Subcutaneous abdominal adipose tissue (tissue), 5 donors: ENCODE measurements around the gene SLC1A7.

ENCODE experiments used
- H3K27ac ChIP-seq: one replicate; pipeline ENCODE4 v1.7.0; 2013; ENCODE audit warnings: low read depth, mild to moderate bottlenecking, inconsistent platforms, low read length, moderate library complexity
- H3K27me3 ChIP-seq, 5 donors: one replicate each; pipeline ENCODE4 v1.7.0; 2013; ENCODE audit warnings: low read length in 5 of 5, inconsistent platforms in 1 of 5; ENCODE audit not compliant: control insufficient read depth in 5 of 5, insufficient read depth in 4 of 5
- H3K36me3 ChIP-seq, 5 donors: one replicate each; pipeline ENCODE4 v1.7.0; 2013; ENCODE audit warnings: low read length in 5 of 5; ENCODE audit not compliant: control insufficient read depth in 5 of 5, insufficient read depth in 5 of 5
- H3K4me1 ChIP-seq, 5 donors: one replicate each; pipeline ENCODE4 v1.7.0; 2013; ENCODE audit warnings: low read length in 5 of 5, mild to moderate bottlenecking in 3 of 5, moderate library complexity in 1 of 5; ENCODE audit not compliant: control insufficient read depth in 5 of 5, insufficient read depth in 5 of 5
- H3K4me3 ChIP-seq, 5 donors: one replicate each; pipeline ENCODE4 v1.7.0; 2013; ENCODE audit warnings: low read length in 5 of 5, low read depth in 1 of 5
- H3K9ac ChIP-seq, 5 donors: one replicate each; pipeline ENCODE4 v1.7.0; 2013; ENCODE audit warnings: low read length in 5 of 5, mild to moderate bottlenecking in 4 of 5, moderate library complexity in 3 of 5
- H3K9me3 ChIP-seq, 5 donors: one replicate each; pipeline ENCODE4 v1.7.0; 2013; ENCODE audit warnings: low read length in 5 of 5; ENCODE audit not compliant: control insufficient read depth in 5 of 5
- donor health status: healthy.
- donor health status: healthy.
- donor health status: healthy.
- donor health status: healthy.
- donor health status: healthy.

The SLC1A7 gene

GRCh38 chr1:53137729-53138128, 4.7 kb downstream of the SLC1A7 start:
- Histone ChIP-seq H3K27me3 (no peaks in the 10 kb centered on the region), H3K36me3 (no peaks in the 10 kb centered on the region), H3K4me3 (no peak overlapping the region), H3K27ac (no peak overlapping the region), H3K9ac (no peak overlapping the region), H3K9me3 (peaks cover 3 to 9% (median 5%) of the 10 kb centered on the region in 5 donors), H3K4me1 (peaks cover 0 to 25% (median 4%) of the 10 kb centered on the region in 5 donors)

- no peak overlapping the region for H3K9ac ChIP-seq
- no peaks in the 10 kb centered on the region for H3K36me3 ChIP-seq
- peaks cover 0 to 19% (median 4%) of the 10 kb centered on the region in 5 donors for H3K4me1 ChIP-seq
- H3K9me3 ChIP-seq, result peaks cover 3 to 9% (median 5%) of the 10 kb centered on the region in 5 donors
- no peak overlapping the region for H3K27ac ChIP-seq
- H3K27me3 ChIP-seq, result no peaks in the 10 kb centered on the region
- H3K4me3 ChIP-seq, result no peak overlapping the region
Observed at GRCh38 chr1:53135735-53136114, 6.7 kb downstream of the SLC1A7 start.

GRCh38 chr1:53134961-53135734, 7.3 kb downstream of the SLC1A7 start:
- Histone ChIP-seq H3K27ac (no peak overlapping the region), H3K27me3 (no peaks in the 10 kb centered on the region), H3K4me3 (no peak overlapping the region), H3K9me3 (peaks cover 3 to 9% (median 5%) of the 10 kb centered on the region in 5 donors), H3K4me1 (peaks cover 0 to 13% (median 0%) of the 10 kb centered on the region in 5 donors), H3K36me3 (no peaks in the 10 kb centered on the region), H3K9ac (no peak overlapping the region)

- no peaks in the 10 kb centered on the region for H3K27me3 ChIP-seq
- peaks cover 0 to 4% (median 0%) of the 10 kb centered on the region in 5 donors for H3K4me1 ChIP-seq
- H3K27ac ChIP-seq, result no peak overlapping the region
- no peaks in the 10 kb centered on the region for H3K36me3 ChIP-seq
- H3K9me3 ChIP-seq, result peaks cover 3 to 9% (median 5%) of the 10 kb centered on the region in 5 donors
- no peak overlapping the region for H3K9ac ChIP-seq
- H3K4me3 ChIP-seq, result no peak overlapping the region
Observed at GRCh38 chr1:53134042-53134485, 8.4 kb downstream of the SLC1A7 start.

GRCh38 chr1:53133261-53134041, 9.0 kb downstream of the SLC1A7 start:
- Histone ChIP-seq H3K36me3 (no peaks in the 10 kb centered on the region), H3K4me1 (peaks cover 0 to 3% (median 0%) of the 10 kb centered on the region in 5 donors), H3K4me3 (no peak overlapping the region), H3K9me3 (peaks cover 3 to 9% (median 5%) of the 10 kb centered on the region in 5 donors), H3K9ac (no peak overlapping the region), H3K27me3 (peaks cover 0 to under 1% (median 0%) of the 10 kb centered on the region in 5 donors), H3K27ac (no peak overlapping the region)

GRCh38 chr1:53132176-53132575, 10.3 kb downstream of the SLC1A7 start:
- Histone ChIP-seq H3K4me1 (peaks cover 0 to 3% (median 0%) of the 10 kb centered on the region in 5 donors), H3K27me3 (peaks cover 0 to 3% (median 0%) of the 10 kb centered on the region in 5 donors), H3K27ac (no peak overlapping the region), H3K36me3 (no peaks in the 10 kb centered on the region), H3K9ac (no peak overlapping the region), H3K4me3 (no peak overlapping the region), H3K9me3 (no peaks in the 10 kb centered on the region)

- H3K27ac ChIP-seq, result no peak overlapping the region
- H3K9me3 ChIP-seq, result no peaks in the 10 kb centered on the region
- peaks cover 0 to 3% (median 0%) of the 10 kb centered on the region in 5 donors for H3K27me3 ChIP-seq
- no peak overlapping the region for H3K9ac ChIP-seq
- H3K4me3 ChIP-seq, result no peak overlapping the region
- no peaks in the 10 kb centered on the region for H3K36me3 ChIP-seq
- peaks cover 0 to 3% (median 0%) of the 10 kb centered on the region in 5 donors for H3K4me1 ChIP-seq
Observed at GRCh38 chr1:53131590-53131938, 10.9 kb downstream of the SLC1A7 start.

- peaks cover 0 to 9% (median 3%) of the 10 kb centered on the region in 5 donors for H3K4me1 ChIP-seq
- no peak overlapping the region for H3K27ac ChIP-seq
- H3K4me3 ChIP-seq, result no peak overlapping the region
- H3K9me3 ChIP-seq, result no peaks in the 10 kb centered on the region
- H3K27me3 ChIP-seq, result peaks cover 0 to 3% (median 0%) of the 10 kb centered on the region in 5 donors
- no peaks in the 10 kb centered on the region for H3K36me3 ChIP-seq
- H3K9ac ChIP-seq, result no peak overlapping the region
Observed at GRCh38 chr1:53130878-53131589, 11.4 kb downstream of the SLC1A7 start.

- Histone ChIP-seq H3K27ac (no peak overlapping the region), H3K4me3 (no peak overlapping the region), H3K4me1 (peaks cover 0 to 14% (median 8%) of the 10 kb centered on the region in 5 donors), H3K9me3 (no peaks in the 10 kb centered on the region), H3K9ac (no peak overlapping the region), H3K27me3 (peaks cover 0 to 3% (median 0%) of the 10 kb centered on the region in 5 donors), H3K36me3 (no peaks in the 10 kb centered on the region)
Observed at GRCh38 chr1:53130598-53130877, 11.9 kb downstream of the SLC1A7 start.
